IMR-90 (cell line): Measurements from ENCODE around the gene KRTAP5-1. TPM values are rescaled to one million over a fixed set of nuclear protein-coding genes. Genes with fewer than 3 reads are reported as not detected.

Experiments used
- polyA plus RNA-seq, 3 experiments: library from polyadenylated mRNA; depleted of rRNA; stranded (reverse); fragments of >200 nt; gene quantifications; 2 replicates each; pipeline ENCODE4 v1.2.3, GENCODE V29; 2012; ENCODE audit warnings: low replicate concordance in 1 of 3
- total RNA-seq: library from RNA; depleted of rRNA; stranded (reverse); fragments of >200 nt; gene quantifications from 2 replicates; pipeline ENCODE4 v1.2.3, GENCODE V29; 2012
- TF ChIP-seq, protein P1 (sequence below): conservative IDR thresholded peaks from 2 replicates; pipeline ENCODE4 v1.5.1; 2012; ENCODE audit warnings: mild to moderate bottlenecking, low read depth, low read length, improper control_type of control experiment

Gene KRTAP5-1
- total and polyA plus RNA-seq, 2 of the 4 experiments (the other 2 are of a cell fraction), result not detected

DNA sequence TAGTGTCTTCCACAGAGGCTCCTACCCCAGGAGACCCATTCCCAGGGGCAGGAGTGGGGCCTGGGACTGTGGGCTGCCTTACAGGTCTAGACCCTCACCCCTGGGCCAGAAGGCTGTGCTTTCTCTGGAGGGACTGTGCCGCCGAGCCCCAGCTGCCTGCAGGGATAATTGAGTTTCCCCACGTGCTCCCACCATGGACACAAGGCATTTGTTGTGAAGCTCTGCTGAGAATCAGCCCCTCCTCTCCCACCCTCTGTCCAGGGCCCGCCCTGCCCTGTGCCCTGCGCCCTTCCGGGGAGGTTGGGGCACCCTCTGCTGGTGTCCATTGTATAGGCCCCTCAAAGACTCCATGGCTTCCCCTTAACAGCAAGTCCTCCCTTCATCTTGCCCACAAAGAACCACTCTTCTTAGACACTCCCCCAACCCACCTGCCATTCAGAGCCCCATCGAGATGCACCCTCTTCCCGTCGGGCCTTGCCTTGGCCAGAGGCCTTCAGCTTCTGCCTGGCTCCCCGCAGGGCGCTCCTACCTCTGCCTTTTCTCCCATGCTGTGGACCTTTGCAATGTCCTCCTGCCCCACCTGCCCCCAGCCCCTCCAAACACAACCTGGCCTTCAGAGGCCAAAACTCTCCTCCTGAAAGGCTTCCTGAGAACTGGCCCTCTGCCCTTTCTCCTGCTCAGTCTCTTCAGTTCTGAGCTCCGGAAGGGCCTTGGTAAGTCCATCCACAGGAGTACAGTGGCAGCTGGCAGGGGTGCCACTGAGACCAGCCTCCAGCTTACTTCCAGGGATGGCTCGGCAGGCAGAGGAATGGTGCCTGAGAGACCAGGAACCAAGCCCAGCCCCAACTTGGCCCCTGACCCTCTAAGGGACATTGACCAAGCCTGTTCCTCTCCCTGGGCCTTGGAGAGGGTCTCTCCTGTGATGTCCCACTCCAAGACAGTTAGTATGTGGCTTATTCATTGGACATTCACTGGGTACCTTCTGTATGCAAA is 35.4 kb downstream of the KRTAP5-1 start (continued):
- TF ChIP-seq, protein P1, sequence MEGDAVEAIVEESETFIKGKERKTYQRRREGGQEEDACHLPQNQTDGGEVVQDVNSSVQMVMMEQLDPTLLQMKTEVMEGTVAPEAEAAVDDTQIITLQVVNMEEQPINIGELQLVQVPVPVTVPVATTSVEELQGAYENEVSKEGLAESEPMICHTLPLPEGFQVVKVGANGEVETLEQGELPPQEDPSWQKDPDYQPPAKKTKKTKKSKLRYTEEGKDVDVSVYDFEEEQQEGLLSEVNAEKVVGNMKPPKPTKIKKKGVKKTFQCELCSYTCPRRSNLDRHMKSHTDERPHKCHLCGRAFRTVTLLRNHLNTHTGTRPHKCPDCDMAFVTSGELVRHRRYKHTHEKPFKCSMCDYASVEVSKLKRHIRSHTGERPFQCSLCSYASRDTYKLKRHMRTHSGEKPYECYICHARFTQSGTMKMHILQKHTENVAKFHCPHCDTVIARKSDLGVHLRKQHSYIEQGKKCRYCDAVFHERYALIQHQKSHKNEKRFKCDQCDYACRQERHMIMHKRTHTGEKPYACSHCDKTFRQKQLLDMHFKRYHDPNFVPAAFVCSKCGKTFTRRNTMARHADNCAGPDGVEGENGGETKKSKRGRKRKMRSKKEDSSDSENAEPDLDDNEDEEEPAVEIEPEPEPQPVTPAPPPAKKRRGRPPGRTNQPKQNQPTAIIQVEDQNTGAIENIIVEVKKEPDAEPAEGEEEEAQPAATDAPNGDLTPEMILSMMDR, result no peak
